Thyroid gland (tissue), 4 donors: Measurements from ENCODE around the gene SDCCAG8.

Source experiments
- POLR2A ChIP-seq, 2 donors: fragments of 450-650 bp; IDR thresholded peaks; one replicate each; pipeline ENCODE4 v1.6.1; 2017; ENCODE audit warnings: antibody characterized with exemption in 2 of 2, mild to moderate bottlenecking in 2 of 2, moderate library complexity in 1 of 2
- TF ChIP-seq, protein P1 (sequence below), 6 experiments: fragments of 200-600 bp in 3 of 6; fragments of 450-650 bp in 3 of 6; sonication (generic) in 3 of 6; IDR thresholded peaks; one replicate each; pipeline ENCODE4 v1.5.1; 2016 to 2019; ENCODE audit warnings: antibody characterized with exemption in 6 of 6, mild to moderate bottlenecking in 2 of 6, inconsistent platforms in 1 of 6, moderate library complexity in 1 of 6

DNA sequence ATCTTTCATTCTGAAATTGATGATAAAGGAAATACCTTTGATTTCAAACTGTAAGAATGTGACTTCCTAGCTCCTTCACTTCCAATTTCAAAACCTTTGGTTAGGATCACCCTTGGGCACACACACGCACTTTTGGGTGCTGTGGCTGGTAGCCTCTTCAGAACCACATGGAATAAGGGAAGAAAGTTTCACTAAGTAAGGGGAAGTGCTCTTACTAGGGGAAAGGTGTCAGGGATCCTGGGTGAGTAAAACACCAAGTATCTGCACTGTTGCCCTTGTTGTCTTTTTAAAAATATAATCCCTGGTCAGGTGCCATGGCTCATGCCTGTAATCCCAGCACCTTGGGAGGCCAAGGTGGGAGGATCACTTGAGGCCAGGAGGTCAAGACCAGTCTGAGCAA lies 132.4 kb downstream of the SDCCAG8 start:
- TF ChIP-seq POLR2A (IDR thresholded peaks at IDR 0.05), result no peak
- TF ChIP-seq, protein P1, sequence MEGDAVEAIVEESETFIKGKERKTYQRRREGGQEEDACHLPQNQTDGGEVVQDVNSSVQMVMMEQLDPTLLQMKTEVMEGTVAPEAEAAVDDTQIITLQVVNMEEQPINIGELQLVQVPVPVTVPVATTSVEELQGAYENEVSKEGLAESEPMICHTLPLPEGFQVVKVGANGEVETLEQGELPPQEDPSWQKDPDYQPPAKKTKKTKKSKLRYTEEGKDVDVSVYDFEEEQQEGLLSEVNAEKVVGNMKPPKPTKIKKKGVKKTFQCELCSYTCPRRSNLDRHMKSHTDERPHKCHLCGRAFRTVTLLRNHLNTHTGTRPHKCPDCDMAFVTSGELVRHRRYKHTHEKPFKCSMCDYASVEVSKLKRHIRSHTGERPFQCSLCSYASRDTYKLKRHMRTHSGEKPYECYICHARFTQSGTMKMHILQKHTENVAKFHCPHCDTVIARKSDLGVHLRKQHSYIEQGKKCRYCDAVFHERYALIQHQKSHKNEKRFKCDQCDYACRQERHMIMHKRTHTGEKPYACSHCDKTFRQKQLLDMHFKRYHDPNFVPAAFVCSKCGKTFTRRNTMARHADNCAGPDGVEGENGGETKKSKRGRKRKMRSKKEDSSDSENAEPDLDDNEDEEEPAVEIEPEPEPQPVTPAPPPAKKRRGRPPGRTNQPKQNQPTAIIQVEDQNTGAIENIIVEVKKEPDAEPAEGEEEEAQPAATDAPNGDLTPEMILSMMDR (IDR thresholded peaks at IDR 0.05), result no peak
